Dedifferentiated amniotic fluid mesenchymal stem cell (primary cell): ENCODE data around the gene HNRNPA0.

Experiments used
- DNase-seq: peaks from one replicate; pipeline ENCODE4 v3.0.0-alpha.2; 2016; ENCODE audit errors: extremely low spot score

The HNRNPA0 gene

DNA sequence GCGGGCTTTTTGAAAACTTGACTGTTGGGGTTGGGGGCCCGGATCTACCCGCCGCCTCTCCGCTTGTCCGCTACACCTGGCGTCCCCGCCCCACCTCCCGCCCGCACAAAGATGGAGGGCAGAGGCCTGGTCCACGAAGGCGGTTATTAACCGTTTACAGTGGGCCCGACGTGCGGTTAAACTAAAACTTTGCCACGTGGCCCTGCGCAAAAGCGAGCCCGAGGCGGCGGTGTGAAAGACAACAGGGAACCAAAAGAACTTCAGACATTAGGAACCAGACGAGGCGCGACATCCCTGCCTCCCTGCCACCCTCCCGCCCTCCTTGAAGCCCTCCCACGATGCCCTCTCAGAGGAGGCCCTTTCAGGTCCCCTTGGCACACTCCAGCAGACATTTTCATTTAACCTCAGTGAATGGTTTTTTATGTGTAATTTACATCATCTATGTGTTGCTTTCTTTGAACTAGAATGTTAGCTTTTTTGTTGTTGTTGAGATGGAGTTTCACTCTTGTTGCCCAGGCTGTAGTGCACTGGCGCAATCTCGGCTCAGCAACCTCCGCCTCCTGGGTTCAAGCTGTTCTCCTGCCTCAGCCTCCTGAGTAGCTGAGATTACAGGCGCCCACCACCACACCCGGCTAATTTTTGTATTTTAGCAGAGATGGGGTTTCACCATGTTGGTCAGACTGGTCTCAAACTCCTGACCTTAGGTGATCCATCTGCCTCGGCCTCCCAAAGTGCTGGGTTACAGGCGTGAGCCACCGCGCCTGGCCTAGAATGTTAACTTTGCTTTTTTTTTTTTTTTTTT is 999 bp upstream of the HNRNPA0 start:
- no peak for DNase-seq

DNA sequence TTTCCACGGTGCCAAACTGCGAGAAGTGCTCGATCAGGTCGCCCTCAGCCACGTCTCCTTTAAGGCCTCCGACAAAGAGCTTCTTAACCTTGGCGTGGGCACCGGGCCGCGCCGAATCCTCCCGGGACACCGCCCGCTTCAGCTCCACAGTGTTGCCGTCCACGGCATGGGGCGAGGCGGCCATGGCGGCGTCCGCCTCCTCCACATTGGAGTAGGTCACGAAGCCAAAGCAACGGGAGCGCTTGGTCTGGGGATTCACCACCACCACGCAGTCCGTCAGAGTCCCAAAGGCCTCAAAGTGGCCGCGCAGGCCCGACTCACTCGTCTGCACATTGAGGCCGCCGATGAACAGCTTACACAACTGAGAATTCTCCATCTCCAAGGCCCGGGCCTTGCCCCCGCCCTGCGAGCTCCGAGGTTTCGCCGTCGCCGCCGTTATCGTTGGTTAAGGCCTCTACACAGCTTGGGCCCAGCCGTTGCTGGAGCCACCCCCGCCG is 424 bp downstream of the HNRNPA0 start:
- peak; percentile 17 for DNase-seq

DNA sequence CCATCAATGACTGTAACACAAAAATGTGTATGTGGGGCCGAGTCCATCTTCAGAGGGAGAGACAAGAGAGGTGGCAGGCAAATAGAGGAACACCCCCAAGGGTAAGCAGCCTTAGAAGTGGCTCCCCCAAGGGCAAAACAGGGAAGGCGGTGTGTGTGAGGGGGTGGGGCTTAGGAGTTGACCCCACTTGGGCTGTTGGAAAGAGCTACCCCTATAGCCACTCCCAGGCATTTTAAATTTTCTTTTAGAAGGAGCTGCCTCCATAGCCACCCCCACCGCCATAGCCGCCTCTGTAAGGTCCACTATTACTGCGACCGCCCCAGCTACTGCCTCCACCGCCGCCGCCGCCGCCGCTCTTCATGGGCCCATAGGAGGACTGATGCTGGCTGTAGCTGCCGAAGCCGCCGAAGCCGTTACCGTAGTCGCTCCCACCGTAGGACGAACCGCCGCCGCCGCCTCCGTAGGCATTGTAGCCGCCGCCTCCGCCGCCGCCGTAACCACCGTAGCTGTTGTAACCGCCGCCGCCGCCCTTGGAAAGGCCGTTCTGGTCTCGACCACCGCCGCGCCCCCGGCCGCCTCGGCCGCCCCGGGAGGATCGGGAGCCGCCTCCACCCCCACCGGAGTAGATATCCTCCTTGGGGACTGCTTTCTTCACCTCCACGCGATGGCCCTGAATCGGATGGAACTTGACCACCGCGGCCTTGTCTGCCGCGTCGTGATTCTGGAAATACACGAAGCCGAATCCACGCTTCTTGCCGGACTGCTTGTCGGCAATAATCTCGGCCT is 1.1 kb downstream of the HNRNPA0 start:
- no peak for DNase-seq

DNA sequence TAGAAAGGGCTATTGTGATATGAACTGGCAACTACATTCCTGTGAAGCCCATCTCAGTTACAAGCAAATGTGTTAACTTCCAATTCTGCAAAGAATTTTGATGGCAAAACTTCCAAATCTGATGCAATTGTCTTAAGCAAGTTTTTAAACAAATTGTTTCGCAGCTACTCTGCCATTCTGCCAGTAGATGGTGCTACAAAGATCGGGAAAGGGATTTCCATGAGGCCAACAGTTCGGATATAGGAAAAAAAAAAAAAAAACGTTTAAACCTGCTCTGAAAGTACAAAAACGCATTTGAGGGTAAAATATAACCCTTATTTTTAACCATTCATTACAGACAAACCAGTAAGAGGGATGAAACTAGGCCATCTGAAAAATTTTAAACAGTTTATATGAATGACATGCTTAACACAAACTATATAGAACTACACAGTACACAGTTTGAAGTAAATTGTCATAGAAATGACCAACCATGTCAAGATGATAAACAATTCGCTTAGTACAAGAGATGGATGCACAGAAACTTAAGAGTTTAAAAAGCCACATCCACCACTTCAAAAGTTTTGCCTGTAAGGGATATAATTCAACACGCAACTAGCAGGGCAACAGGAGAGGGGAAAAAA is 2.2 kb downstream of the HNRNPA0 start:
- peak; percentile 91 for DNase-seq

DNA sequence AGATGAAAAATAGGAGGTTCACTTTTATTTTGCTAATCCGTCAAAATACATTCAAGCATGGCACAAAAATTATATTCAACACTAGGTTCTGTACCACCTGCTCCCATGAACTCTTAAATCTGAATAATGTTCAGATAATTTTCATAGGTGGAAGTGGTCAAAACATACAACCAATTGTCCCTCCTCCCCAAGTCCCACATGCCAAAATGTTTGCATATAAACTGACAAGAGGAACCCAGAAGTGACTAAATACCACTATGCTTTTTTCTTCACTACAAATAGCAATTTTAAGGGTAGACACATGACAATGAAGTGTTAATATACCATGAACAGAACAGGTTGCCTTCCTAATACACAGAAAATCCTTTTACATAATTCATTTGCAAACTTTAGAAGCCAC is 3.7 kb downstream of the HNRNPA0 start:
- no peak for DNase-seq

DNA sequence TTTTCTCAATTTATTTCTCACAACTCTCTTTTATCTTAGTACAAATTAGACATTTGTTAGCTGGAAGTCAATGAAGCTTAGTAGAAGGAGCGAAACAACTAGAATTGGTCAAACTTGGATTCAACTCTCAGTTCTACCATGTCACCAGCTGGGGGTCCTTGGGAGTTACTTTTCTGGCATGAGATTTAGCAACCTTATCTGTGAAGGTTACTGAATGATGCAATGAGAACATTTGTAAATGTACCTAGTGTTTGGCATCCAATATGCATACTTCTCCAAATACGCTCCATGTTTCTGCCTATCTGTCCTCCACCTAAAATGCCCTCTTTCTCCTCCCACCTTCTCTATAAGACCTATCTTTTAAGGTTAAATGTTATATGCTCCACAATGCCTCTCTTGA is 6.3 kb downstream of the HNRNPA0 start:
- no peak for DNase-seq

DNA sequence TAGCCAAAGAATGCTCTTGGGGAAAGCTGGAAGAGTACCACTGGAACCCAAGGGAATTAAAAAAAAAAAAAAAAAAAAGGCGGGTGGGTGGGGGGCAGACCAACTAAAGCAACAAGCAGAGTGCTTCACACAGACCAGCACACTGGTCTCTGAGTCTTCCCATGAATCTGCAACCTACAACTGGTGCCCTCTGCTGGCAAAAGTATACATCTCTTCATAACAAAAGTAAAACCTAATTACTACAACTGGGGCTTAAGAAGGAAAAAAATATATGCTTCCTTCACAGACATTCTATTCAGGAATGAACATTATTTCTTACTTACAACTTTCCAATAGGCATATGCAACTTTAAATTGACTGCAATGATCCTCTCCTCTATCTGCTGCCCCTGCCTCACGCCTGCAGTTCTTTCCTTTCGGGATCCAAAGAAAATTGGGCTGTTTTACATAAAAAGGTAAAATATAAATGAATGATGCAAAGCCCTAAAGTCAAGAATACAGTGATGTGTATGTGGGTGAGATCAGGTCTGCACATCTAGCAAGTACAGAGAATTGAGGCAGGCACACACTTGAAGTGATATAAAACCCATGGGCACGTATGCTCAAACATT is 11.0 kb downstream of the HNRNPA0 start:
- DNase-seq: peak; percentile 87

DNA sequence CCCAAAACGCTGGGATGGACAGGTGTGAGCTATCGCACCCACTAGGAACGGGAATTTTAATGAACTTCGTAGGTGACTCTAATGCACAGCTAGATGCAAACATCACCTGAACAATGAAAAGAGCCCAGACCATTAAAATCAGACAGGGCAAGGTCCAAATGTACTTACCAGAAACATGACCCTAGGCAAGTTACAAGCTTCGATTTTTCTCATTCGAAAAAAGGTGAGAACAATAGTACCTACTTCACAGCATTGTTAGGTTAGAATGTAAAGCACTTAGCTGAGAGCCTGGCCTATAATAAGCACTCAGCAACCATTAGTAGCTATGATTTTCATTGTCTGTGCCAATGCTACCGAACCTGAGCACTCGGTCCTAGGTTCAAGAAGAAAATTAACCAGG is 12.4 kb downstream of the HNRNPA0 start:
- DNase-seq: no peak

DNA sequence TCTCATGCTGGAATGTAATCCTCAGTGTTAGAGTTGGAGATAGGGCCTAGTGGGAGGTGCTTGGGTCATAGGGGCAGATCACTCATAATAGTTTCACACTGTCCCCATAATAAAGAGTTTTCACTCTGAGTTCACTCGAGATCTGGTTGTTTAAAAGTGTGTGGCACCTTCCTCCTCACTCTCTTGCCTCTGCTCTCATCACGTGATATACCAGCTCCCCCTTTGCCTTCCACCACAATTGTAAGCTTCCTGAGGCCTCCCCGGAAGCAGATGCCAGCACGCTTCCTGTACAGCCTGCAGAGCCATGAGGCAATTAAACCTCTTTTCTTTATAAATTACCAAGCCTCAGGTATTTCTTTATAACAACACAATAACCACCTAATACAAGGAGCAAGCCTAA is 14.4 kb downstream of the HNRNPA0 start:
- no peak for DNase-seq

DNA sequence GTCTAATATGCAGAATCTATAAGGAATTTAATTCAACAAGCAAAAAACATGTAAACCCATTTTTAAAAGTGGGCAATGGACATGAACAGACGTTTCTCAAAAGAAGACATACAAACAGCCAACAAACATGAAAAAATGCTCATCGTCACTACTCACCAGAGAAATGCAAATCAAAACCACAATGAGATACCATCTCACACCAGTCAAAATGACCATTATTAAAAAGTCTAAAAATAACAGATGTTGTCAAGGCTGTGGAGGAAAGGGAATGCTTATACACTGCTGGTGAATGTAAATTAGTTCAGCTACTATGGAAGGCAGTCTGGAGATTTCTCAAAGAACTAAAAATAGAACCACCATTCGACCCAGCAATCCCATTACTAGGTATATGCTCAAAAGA is 15.2 kb downstream of the HNRNPA0 start:
- DNase-seq: no peak

DNA sequence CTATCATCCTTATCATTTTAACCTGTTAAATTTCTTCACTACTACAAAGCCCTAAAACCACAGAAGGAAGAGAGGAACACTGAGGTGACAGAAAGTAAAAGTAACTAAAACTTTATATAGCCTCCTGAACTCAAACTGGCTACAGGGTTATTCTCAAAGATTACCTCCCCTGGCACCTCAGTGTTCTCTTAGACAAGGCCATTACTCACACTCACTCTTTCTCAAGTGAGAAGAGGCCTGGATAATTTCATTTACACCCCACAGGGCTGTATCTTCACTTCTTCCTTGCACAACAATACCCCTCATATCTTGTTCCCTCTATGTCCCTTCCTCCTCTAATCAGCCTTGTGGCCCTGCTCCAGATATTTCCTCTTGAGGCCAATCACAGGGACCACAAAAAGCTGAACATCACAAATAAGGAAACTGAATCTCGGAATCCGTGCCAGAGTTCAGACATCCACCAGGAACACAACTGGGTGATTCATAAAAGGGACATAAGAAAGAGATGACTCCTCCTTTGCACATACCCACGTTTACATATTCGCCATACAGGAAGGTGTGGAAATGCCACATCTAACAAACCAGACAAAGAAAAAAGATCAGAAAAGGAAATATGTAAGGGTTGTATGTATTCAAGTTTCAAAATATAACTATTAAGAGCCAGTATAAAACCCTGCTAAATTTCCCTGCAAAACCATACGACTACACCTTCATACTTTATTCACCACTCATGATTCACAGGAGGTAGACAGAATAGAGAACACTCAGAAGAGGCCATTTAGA is 16.6 kb downstream of the HNRNPA0 start:
- DNase-seq: no peak

DNA sequence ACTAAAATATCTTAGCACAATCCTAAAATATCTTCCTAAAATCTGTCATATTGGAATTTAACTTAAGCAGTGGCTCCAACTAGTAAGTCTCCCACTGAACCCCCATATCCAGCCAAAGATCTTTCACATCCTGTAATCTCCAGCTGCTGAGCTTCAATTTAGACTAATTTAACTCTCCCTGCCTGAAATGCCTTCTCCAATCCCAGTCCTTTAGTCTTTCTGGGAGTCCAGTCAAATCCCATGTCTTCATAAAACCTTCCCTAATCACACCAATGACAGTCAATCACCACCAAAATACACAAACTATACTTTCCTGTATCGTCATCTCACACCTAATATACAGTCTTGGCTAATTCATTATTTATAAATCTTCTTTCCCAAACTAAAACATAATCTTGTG is 17.7 kb downstream of the HNRNPA0 start:
- no peak for DNase-seq

DNA sequence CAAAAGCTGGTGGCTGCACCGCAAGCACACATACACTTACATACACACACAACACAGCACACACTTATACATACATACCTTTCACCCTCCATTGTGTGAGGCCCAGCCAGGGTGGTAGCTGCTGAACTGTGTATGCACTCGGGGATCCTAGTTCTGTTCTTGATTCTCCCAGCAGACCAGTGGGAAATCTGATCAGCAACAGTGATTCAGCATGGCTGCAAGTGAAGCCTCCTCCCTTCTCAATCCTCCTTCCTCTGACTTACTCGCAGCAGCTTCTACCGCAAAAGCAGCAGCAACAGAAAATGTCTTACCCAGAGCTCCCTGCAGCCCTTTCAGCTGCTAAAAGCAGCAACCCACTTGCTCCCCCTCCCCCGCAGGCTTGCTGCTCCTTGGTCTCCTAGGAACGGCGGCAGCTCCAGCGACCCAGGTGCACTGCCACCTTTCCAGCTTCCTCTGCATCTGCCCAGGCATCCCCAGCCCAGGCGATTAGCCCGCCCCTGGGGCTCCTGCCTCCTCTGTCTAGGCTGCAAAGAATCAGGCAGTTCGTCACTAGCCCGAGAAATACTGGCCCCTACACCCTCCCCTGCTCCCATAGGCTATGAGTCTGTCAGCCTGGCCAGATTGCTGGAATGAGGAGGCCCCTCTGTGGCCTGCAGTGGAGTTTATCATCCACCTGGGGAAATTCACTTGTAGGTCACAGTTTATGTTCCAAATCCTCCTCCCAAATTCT is 18.4 kb downstream of the HNRNPA0 start, which contains the start of gene KLHL3:
KLHL3 (minus strand) TSS at position 535 of the 730 bp plus-strand sequence; CDS start at position 92, 443 bp downstream.
- no peak for DNase-seq

DNA sequence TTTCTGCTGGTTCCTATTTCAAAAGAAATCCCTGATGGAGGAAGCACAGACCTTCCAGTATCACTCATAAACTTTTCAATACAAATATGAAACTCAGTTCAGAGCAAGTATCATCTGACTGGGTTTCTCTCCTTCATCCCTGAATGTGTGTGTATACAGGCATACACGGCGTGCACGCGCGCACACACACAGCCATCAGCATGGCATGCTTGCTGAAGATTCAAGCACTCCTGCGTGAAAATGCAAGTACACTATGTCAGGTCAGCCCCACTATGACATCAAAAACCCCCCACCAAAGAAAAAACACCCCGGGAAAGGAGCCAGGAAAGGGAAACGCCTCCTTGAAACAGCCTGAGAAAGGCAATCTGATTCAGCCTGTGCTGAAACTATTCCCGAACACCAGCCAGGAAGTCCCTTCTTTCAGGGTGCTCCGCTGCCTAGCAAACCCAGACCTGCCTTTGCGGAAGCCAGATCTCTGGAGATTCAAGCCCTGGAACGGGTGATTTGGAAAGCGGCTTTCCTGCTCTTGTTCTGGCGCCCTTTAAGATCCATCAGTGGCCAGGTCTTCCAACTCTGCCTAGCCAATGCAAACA is 19.1 kb downstream of the HNRNPA0 start:
- DNase-seq: no peak

DNA sequence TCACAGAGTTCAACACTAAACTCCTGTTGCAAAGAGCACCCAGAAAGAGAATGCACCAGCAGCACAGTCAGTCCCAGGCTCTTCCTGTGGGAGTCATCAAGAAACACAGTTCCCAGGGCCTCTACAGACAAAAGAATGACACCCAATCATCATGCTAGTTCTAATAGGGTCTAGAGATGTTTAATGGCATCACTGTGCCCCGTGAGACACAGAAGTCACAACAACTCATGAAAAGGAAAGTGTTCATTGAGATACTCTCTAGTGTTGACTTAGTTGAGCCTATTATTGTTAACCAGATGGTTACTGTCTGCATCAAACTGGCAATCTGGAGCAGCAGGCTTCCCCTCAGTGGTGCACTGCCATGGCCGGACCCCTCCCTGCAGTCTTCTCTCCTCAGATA is 19.8 kb downstream of the HNRNPA0 start:
- no peak for DNase-seq

DNA sequence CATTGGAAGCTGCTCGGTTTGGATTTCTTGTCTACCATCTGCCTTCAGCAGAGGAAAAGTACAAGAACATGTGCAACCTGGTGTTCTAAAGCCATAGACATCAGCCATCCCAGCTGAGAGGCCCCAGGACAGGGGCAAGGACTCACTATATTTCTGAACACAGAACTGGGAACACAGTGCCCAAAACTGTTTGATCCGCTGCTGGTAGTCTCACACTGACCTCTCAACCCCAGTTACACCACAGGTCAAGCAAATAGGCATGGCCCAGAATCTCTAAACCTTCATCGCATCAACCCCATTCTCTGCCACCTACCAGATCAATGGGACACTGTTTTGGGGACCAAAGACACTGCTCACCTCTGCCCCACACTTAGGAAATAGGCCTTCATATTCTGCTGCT is 20.2 kb downstream of the HNRNPA0 start:
- no peak for DNase-seq

DNA sequence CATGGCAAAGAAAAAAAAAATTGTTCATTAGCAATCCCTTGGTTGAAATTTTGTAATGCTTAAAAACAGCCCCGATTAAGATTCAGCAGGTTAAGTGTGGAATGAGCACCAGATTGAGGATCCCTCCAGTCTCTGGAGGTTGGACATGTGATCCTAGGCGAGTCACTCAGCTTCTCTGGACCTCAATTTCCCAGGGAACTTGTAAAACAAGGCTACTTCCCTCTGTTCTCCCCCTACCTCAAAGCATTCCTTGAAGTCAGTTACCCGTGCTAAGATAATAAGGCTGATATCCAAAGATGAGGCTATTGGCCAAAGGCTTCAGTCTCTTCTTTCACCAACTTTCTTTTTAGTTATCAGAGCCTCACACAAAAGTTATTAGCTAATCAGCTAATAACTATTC is 21.2 kb downstream of the HNRNPA0 start:
- DNase-seq: no peak

DNA sequence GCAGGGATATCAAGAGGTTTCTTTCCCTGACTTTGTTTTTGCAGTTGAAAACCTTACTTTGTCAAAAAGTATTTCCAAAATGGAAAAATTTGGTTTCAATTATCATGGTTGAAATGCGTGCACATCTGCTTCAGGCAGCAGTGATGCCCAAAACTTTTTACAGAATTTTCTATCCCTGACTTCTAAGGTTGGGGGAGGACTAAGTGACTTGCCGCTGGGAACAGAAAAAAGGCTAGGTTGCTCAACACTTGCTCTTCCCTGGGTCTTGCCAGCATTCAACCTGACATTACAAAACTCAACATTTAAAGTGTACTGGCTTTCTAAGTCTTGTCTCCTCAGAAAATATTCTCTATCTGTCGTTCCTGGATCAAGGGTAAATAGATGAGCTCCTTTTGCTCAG is 23.0 kb downstream of the HNRNPA0 start:
- DNase-seq: no peak

DNA sequence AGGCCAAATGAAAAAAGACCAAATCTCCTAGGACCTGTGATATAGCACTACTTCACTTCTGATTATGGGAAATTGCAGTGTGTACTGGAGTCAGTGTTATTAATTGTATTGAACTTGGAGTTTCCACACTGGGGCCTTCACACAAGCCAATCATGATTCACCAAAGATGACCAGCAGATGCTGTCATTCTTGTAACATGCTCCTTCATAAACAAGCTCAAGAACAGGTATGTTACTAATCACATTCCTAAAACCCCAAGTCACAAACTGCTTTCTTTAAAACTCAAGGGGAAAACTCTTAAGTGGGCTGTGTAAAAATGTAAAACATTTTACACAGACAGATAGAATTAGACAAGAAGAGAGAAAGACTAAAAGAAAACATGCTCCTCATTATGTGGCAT is 23.8 kb downstream of the HNRNPA0 start:
- DNase-seq: no peak

DNA sequence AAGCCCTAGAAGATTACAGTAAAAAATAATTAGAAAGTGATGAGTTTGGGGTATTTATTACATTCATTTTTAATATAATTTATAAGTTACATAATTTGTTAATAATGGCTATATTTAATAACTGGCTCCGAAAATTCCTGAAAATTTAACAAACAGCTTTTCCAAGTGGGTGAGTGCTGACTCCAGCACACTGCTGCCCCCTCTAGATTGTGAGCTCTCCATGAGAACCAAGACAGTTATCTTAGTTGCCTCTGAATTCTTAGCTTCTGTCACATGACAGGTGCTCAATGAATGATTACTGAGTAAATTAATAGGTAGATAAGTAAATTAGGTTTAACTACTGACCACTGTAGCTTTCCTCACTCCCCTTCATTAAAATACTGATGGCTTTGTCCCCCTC is 26.1 kb downstream of the HNRNPA0 start:
- DNase-seq: no peak
